ENCODE data around the gene RAB1A. TPM values are rescaled to one million over a fixed set of nuclear protein-coding genes. Genes with fewer than 3 reads are reported as not detected.

RAB1A gene
- total RNA-seq, 1 donor from 2014 or later, result 143 TPM

DNA sequence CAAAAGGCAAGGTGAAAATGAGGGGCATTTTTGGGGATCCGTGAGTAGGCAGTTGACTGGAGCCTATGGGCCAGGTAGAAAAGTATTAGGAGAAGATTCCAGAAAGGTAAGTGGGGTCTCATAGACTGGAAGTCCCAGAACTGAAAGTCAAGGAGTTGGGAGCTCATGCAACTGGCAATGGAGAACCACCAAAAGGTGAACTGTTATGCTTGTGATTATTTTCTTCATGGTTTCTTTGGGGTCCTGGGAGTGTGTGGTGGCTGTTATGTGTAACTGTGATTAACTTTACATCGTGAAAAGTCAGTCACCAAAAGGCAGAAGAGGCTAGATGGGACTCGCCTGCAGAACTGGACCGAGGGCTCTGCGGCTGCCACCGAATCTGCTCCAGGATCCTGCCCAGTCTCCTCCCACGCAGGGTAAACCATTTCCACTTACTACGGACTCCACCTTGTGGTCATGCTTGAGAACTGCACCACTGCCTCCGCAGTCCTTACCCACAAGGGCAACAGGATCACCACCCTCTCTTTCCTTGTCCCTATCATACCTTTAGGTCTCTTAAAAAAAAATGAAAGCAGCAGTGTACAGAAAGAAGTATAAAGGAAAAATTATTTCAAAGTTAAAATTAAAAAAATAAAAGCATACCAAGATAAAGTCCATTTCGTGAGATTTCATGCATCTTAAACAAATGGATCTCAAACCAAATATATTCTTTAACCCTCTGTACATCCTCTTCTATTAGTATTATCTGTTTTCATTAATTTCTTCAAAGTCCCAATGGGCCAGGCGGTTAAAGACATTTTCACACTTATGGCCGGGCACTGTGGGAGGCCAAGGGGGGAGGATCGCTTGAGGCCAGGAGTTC lies 89.3 kb downstream of the RAB1A start:
- DNase-seq (ENCODE audit: extremely low read depth, low read depth, low spot score), result no peak

DNA sequence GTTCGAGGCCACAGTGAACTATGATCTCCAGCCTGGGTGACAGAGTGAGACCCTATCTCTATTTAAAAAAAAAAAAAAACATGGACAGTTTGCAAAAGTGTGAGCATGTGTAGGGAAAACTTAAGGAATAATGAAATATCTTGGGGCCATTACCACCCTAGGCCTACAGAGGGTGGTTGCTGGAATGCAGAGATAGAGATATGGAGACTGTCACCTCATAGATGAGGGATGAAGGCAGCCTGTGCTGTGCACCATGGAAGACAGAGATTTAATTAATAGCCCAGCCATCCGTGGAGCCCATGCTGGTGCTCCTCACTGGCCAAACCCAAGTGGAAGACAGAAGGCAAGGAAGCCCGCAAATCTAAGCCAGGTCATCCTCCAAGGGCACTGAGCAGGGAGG lies 90.3 kb downstream of the RAB1A start:
- DNase-seq (ENCODE audit: extremely low read depth, low read depth, low spot score), result no peak

DNA sequence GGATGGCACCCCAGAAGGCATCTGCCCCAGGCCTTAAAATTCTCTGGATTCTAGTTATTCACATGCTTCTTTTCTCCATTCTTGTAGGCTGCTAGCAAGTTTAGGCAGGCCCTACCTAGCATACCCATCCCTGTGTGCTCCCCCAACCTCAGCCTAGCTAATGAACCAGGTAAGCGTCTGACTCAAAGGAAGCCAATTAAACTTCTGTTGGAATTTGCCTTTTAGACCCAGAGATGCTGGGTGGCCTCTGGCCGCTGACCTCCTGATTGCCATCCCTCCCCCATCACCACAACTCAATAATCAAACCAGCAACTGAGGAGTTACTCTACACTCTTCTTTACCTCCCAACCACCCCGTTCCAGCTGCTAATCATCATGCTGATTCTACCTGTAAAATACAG lies 92.7 kb downstream of the RAB1A start:
- DNase-seq (ENCODE audit: extremely low read depth, low read depth, low spot score), result no peak

Other genes starting within 250 kb of the RAB1A start
- 10.9 and 24.0 TPM in 2 replicates for gene SLC1A4, start 140.7 kb downstream of the RAB1A start, total RNA-seq
- 15.8 and 20.8 TPM in 2 replicates for gene CEP68, start 73.7 kb downstream of the RAB1A start, total RNA-seq
- 161 and 190 TPM in 2 replicates for gene ACTR2, start 97.7 kb upstream of the RAB1A start, total RNA-seq